Trophoblast cell (in vitro differentiated cells and primary cell): Measurements from ENCODE around the gene NDFIP1.

ENCODE experiments used
- DNase-seq, 2 donors: peaks; one replicate each; pipeline ENCODE4 v3.0.0-alpha.2; 2016
- H2AFZ ChIP-seq: 2 replicates; pipeline ENCODE4 v1.6.1; 2013; ENCODE audit warnings: low read length, moderate library complexity, mild to moderate bottlenecking; ENCODE audit not compliant: insufficient read depth, poor library complexity
- H2AK5ac ChIP-seq: 2 replicates; pipeline ENCODE4 v1.6.1; 2013; ENCODE audit warnings: mild to moderate bottlenecking, low read length
- H2BK120ac ChIP-seq: 2 replicates; pipeline ENCODE4 v1.6.1; 2013; ENCODE audit warnings: low read length, mild to moderate bottlenecking, moderate library complexity; ENCODE audit not compliant: insufficient read depth, poor library complexity
- H2BK12ac ChIP-seq: 2 replicates; pipeline ENCODE4 v1.6.1; 2013; ENCODE audit warnings: mild to moderate bottlenecking, low read length, moderate library complexity
- H2BK5ac ChIP-seq: 2 replicates; pipeline ENCODE4 v1.6.1; 2013; ENCODE audit warnings: low read length, low read depth, moderate library complexity, mild to moderate bottlenecking; ENCODE audit not compliant: poor library complexity
- H3K14ac ChIP-seq: 2 replicates; pipeline ENCODE4 v1.6.1; 2013; ENCODE audit warnings: mild to moderate bottlenecking, low read length
- H3K18ac ChIP-seq: 2 replicates; pipeline ENCODE4 v1.6.1; 2013; ENCODE audit warnings: mild to moderate bottlenecking, low read length
- H3K23ac ChIP-seq: 2 replicates; pipeline ENCODE4 v1.6.1; 2013; ENCODE audit warnings: low read length
- H3K27ac ChIP-seq: 2 replicates; pipeline ENCODE4 v1.5.1; 2013; ENCODE audit warnings: low read depth, mild to moderate bottlenecking, inconsistent platforms, low read length, moderate library complexity
- H3K27me3 ChIP-seq: 2 replicates; pipeline ENCODE4 v1.6.1; 2013; ENCODE audit warnings: inconsistent platforms, mild to moderate bottlenecking, low read length, moderate library complexity; ENCODE audit not compliant: insufficient read depth
- H3K36me3 ChIP-seq, 2 experiments: 1 replicate in 1 of 2; 2 replicates in 1 of 2; pipeline ENCODE4 v1.6.1; 2013; ENCODE audit warnings: low read length in 2 of 2, mild to moderate bottlenecking in 2 of 2, moderate library complexity in 1 of 2; ENCODE audit not compliant: insufficient read depth in 2 of 2, control insufficient read depth in 1 of 2
- H3K4ac ChIP-seq: 2 replicates; pipeline ENCODE4 v1.6.1; 2013; ENCODE audit warnings: low read depth, mild to moderate bottlenecking, low read length, moderate library complexity
- H3K4me1 ChIP-seq, 2 experiments: 1 replicate in 1 of 2; 2 replicates in 1 of 2; pipeline ENCODE4 v1.6.1; 2013; ENCODE audit warnings: low read length in 2 of 2, mild to moderate bottlenecking in 2 of 2, moderate library complexity in 1 of 2; ENCODE audit not compliant: insufficient read depth in 2 of 2, control insufficient read depth in 1 of 2
- H3K4me2 ChIP-seq: 2 replicates; pipeline ENCODE4 v1.6.1; 2013; ENCODE audit warnings: inconsistent platforms, mild to moderate bottlenecking, low read length, moderate library complexity
- H3K4me3 ChIP-seq: 2 replicates; pipeline ENCODE4 v1.5.1; 2013; ENCODE audit warnings: mild to moderate bottlenecking, low read depth, low read length, inconsistent platforms
- H3K79me1 ChIP-seq: one replicate; pipeline ENCODE4 v1.6.1; 2013; ENCODE audit warnings: low read length
- H3K79me2 ChIP-seq: 2 replicates; pipeline ENCODE4 v1.6.1; 2013; ENCODE audit warnings: low read length, mild to moderate bottlenecking; ENCODE audit not compliant: control insufficient read depth, insufficient read depth, poor library complexity
- H3K9ac ChIP-seq: 2 replicates; pipeline ENCODE4 v1.6.1; 2013; ENCODE audit warnings: mild to moderate bottlenecking, low read length
- H3K9me3 ChIP-seq: 2 replicates; pipeline ENCODE4 v1.6.1; 2013; ENCODE audit warnings: low read depth, mild to moderate bottlenecking, control low read depth, inconsistent platforms, low read length; ENCODE audit not compliant: insufficient read depth
- H4K12ac ChIP-seq: 2 replicates; pipeline ENCODE4 v1.6.1; 2013; ENCODE audit warnings: low read depth, mild to moderate bottlenecking, low read length, moderate library complexity
- H4K8ac ChIP-seq: 2 replicates; pipeline ENCODE4 v1.6.1; 2013; ENCODE audit warnings: low read depth, mild to moderate bottlenecking, low read length, moderate library complexity
- H4K91ac ChIP-seq: one replicate; pipeline ENCODE4 v1.6.1; 2013; ENCODE audit warnings: low read depth, mild to moderate bottlenecking, low read length, moderate library complexity
- WGBS: extraction: QIAGEN DNeasy Blood & Tissue Kit; methylation state at CpG from one replicate; pipeline ENCODE4 v1.1.7; 2013; ENCODE audit warnings: missing lambda C conversion rate; ENCODE audit not compliant: insufficient read length, insufficient coverage; ENCODE audit errors: extremely low coverage; 5-methylcytosine and 5-hydroxymethylcytosine counted together

NDFIP1 gene

GRCh38 chr5:142125963-142126362 is 17.4 kb downstream of the NDFIP1 start:
- Histone ChIP-seq H2AK5ac (no peak overlapping the region), H4K12ac (no peak overlapping the region), H2AFZ (no peak overlapping the region), H3K4me3 (no peak overlapping the region), H3K4me1 (no peaks in the 10 kb centered on the region), H3K79me1 (no peaks in the 10 kb centered on the region), H4K8ac (no peak overlapping the region), H3K14ac (no peak overlapping the region), H2BK12ac (no peak overlapping the region), H3K36me3 (no peaks in the 10 kb centered on the region), H3K9ac (no peak overlapping the region), H3K23ac (no peak overlapping the region), H3K27me3 (no peaks in the 10 kb centered on the region), H2BK5ac (no peak overlapping the region), H3K9me3 (no peaks in the 10 kb centered on the region), H3K4me2 (no peak overlapping the region), H3K4ac (no peak overlapping the region), H3K79me2 (no peaks in the 10 kb centered on the region), H4K91ac (no peak overlapping the region), H3K18ac (no peak overlapping the region), H2BK120ac (no peak overlapping the region), H3K27ac (no peak overlapping the region)
- DNase-seq, result no peak

- H3K9ac ChIP-seq, result no peak overlapping the region
- no peaks in the 10 kb centered on the region for H3K27me3 ChIP-seq
- H4K91ac ChIP-seq, result no peak overlapping the region
- no peaks in the 10 kb centered on the region for H3K9me3 ChIP-seq
- no peak overlapping the region for H3K18ac ChIP-seq
- H3K36me3 ChIP-seq, result peaks cover 0 to 5% of the 10 kb centered on the region in 2 experiments
- no peak overlapping the region for H2AK5ac ChIP-seq
- no peak overlapping the region for H3K27ac ChIP-seq
- no peak for DNase-seq
- no peaks in the 10 kb centered on the region for H3K79me1 ChIP-seq
- H3K14ac ChIP-seq, result no peak overlapping the region
- H3K23ac ChIP-seq, result no peak overlapping the region
- H3K4ac ChIP-seq, result no peak overlapping the region
- no peaks in the 10 kb centered on the region for H3K79me2 ChIP-seq
- H3K4me1 ChIP-seq, result no peaks in the 10 kb centered on the region
- H3K4me3 ChIP-seq, result no peak overlapping the region
- H2AFZ ChIP-seq, result no peak overlapping the region
- no peak overlapping the region for H4K12ac ChIP-seq
- no CpG with 5 or more reads among the region's 3 CpGs for WGBS
- H3K4me2 ChIP-seq, result no peak overlapping the region
- H2BK120ac ChIP-seq, result no peak overlapping the region
- no peak overlapping the region for H4K8ac ChIP-seq
- no peak overlapping the region for H2BK5ac ChIP-seq
- no peak overlapping the region for H2BK12ac ChIP-seq
Observed at GRCh38 chr5:142128675-142129208, 20.2 kb downstream of the NDFIP1 start.

GRCh38 chr5:142129446-142130066 is 21.0 kb downstream of the NDFIP1 start:
- Histone ChIP-seq H4K91ac (no peak overlapping the region), H3K4ac (no peak overlapping the region), H3K27ac (no peak overlapping the region), H4K8ac (no peak overlapping the region), H3K4me3 (no peak overlapping the region), H3K79me1 (no peaks in the 10 kb centered on the region), H3K27me3 (no peaks in the 10 kb centered on the region), H2BK120ac (no peak overlapping the region), H3K18ac (no peak overlapping the region), H3K23ac (no peak overlapping the region), H3K4me1 (no peaks in the 10 kb centered on the region), H3K4me2 (no peak overlapping the region), H4K12ac (no peak overlapping the region), H2BK5ac (no peak overlapping the region), H2AK5ac (no peak overlapping the region), H3K9ac (no peak overlapping the region), H3K36me3 (peaks cover 0 to 5% of the 10 kb centered on the region in 2 experiments), H3K9me3 (no peaks in the 10 kb centered on the region), H2AFZ (no peak overlapping the region), H3K14ac (no peak overlapping the region), H3K79me2 (no peaks in the 10 kb centered on the region), H2BK12ac (no peak overlapping the region)
- no CpG with 5 or more reads among the region's 11 CpGs for WGBS
- no peak for DNase-seq

- WGBS, result no CpG with 5 or more reads among the region's 3 CpGs
- Histone ChIP-seq H4K8ac (no peak overlapping the region), H2BK120ac (no peak overlapping the region), H3K4me1 (no peaks in the 10 kb centered on the region), H2AFZ (no peak overlapping the region), H3K36me3 (peaks cover 2 to 5% of the 10 kb centered on the region in 2 experiments), H3K9me3 (no peaks in the 10 kb centered on the region), H3K14ac (no peak overlapping the region), H3K4me3 (no peak overlapping the region), H3K27ac (no peak overlapping the region), H3K23ac (no peak overlapping the region), H3K4me2 (no peak overlapping the region), H2BK5ac (no peak overlapping the region), H4K91ac (no peak overlapping the region), H3K79me1 (no peaks in the 10 kb centered on the region), H4K12ac (no peak overlapping the region), H3K9ac (no peak overlapping the region), H3K18ac (no peak overlapping the region), H3K79me2 (no peaks in the 10 kb centered on the region), H3K4ac (no peak overlapping the region), H2AK5ac (no peak overlapping the region), H3K27me3 (no peaks in the 10 kb centered on the region), H2BK12ac (no peak overlapping the region)
- DNase-seq, result no peak
Observed at GRCh38 chr5:142131394-142131793, 22.8 kb downstream of the NDFIP1 start.
